ENCODE results near the gene ADGRF3.

DNA sequence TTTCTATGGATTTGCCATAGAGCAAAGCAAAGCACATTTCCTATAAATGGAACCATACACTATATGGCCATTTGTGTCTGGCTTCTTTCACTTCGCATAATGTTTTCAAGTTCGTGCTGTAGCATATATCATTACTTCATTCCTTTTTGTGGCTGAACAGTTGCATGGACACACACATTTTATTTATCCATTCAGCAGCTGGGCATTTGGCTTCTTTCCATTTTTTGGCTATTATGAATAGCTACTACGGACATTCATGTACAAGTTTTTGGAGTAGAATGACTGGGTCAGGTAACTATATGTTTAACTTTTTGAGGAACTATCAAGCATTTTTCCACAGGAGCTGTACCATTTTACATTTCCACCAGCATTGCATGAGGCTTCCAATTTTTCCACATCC is 11.4 kb downstream of the ADGRF3 start:
- TF ChIP-seq, protein P1, sequence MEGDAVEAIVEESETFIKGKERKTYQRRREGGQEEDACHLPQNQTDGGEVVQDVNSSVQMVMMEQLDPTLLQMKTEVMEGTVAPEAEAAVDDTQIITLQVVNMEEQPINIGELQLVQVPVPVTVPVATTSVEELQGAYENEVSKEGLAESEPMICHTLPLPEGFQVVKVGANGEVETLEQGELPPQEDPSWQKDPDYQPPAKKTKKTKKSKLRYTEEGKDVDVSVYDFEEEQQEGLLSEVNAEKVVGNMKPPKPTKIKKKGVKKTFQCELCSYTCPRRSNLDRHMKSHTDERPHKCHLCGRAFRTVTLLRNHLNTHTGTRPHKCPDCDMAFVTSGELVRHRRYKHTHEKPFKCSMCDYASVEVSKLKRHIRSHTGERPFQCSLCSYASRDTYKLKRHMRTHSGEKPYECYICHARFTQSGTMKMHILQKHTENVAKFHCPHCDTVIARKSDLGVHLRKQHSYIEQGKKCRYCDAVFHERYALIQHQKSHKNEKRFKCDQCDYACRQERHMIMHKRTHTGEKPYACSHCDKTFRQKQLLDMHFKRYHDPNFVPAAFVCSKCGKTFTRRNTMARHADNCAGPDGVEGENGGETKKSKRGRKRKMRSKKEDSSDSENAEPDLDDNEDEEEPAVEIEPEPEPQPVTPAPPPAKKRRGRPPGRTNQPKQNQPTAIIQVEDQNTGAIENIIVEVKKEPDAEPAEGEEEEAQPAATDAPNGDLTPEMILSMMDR (conservative IDR thresholded peaks at IDR 0.05 in 1 of 2, IDR thresholded peaks at IDR 0.05 in 1 of 2; ENCODE audit: extremely low read depth in 1 of 2, insufficient read depth in 1 of 2, low read depth in 1 of 2, low read length in 2 of 2) = no peak
- TF ChIP-seq EZH2 (IDR thresholded peaks at IDR 0.05; ENCODE audit: borderline replicate concordance, low read length) = no peak
